UCSD-AML1 (cell line): Measurements from ENCODE around the gene OSBPL10.

ENCODE experiments used
- DNase-seq: peaks from one replicate; lab custom pipeline; 2025; ENCODE audit not compliant: unreplicated experiment; lab: John Stamatoyannopoulos, UW

Gene OSBPL10

GRCh38 chr3:31635545-31635944 lies 345.5 kb downstream of the OSBPL10 start:
- DNase-seq: no peak

GRCh38 chr3:31634476-31634875 lies 346.6 kb downstream of the OSBPL10 start:
- DNase-seq: no peak

GRCh38 chr3:31629054-31629453 lies 352.0 kb downstream of the OSBPL10 start:
- no peak for DNase-seq

- no peak for DNase-seq
Observed at GRCh38 chr3:31625358-31625757, 355.7 kb downstream of the OSBPL10 start.

GRCh38 chr3:31624083-31624709 lies 356.9 kb downstream of the OSBPL10 start:
- no peak for DNase-seq

GRCh38 chr3:31622636-31623288 lies 358.3 kb downstream of the OSBPL10 start:
- DNase-seq: no peak

GRCh38 chr3:31621314-31621713 lies 359.7 kb downstream of the OSBPL10 start:
- DNase-seq: no peak

GRCh38 chr3:31620656-31621055 lies 360.4 kb downstream of the OSBPL10 start:
- DNase-seq: no peak

- DNase-seq: no peak
Observed at GRCh38 chr3:31616711-31617110, 364.4 kb downstream of the OSBPL10 start.

GRCh38 chr3:31615071-31615875 lies 365.8 kb downstream of the OSBPL10 start:
- no peak for DNase-seq

- no peak for DNase-seq
Observed at GRCh38 chr3:31614162-31614921, 366.7 kb downstream of the OSBPL10 start.

- DNase-seq: no peak
Observed at GRCh38 chr3:31613654-31614053, 367.4 kb downstream of the OSBPL10 start.

- DNase-seq: no peak
Observed at GRCh38 chr3:31613177-31613576, 367.9 kb downstream of the OSBPL10 start.
